ENCODE results near the gene ABHD18.
"Not testable (repeated sequence)": the region's sequence is repeated elsewhere in the genome, so short reads cannot be mapped to it uniquely, and the experiment has no call there.

Gene ABHD18

GRCh38 chr4:128029907-128030306 lies 64.7 kb downstream of the ABHD18 start:
- no peak for TF ChIP-seq CTCF (IDR thresholded peaks at IDR 0.05; ENCODE audit: low read depth, low read length, missing control alignments)
- DNase-seq (ENCODE audit: low read depth): no peak
- H3K4me3 ChIP-seq (ENCODE audit: low read depth, low read length): no peak overlapping the region
- in situ Hi-C loops (cut with HindIII; ENCODE audit: low sequenced_read_pairs): no loop called here

GRCh38 chr4:128031756-128032384 lies 66.7 kb downstream of the ABHD18 start:
- no peak overlapping the region for H3K4me3 ChIP-seq (ENCODE audit: low read depth, low read length)
- DNase-seq (ENCODE audit: low read depth): no peak
- TF ChIP-seq CTCF (IDR thresholded peaks at IDR 0.05; ENCODE audit: low read depth, low read length, missing control alignments): no peak
- in situ Hi-C loops (cut with HindIII; ENCODE audit: low sequenced_read_pairs): no loop called here

DNA sequence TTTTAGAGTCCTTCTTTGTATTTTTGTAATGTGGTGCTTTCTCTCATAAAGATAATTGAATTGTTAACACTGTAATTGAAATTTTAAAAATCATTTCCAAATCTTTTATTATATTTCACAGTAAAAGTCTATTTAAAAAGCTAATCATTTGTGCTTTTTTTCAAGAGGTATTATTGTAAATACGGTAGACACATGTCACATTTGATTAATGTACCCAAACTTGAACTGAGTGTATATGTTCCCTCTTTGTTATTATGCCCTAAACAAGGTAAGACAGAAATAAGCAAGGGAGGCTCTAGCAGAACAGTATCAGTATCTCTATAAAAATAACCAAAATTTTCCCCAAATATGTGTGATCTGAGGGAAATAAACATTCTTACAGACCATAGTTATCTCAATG lies 74.4 kb downstream of the ABHD18 start:
- in situ Hi-C loops (cut with HindIII; ENCODE audit: low sequenced_read_pairs): no loop called here
- DNase-seq (ENCODE audit: low read depth): no peak
- TF ChIP-seq CTCF (IDR thresholded peaks at IDR 0.05; ENCODE audit: low read depth, low read length, missing control alignments): no peak
- no peak overlapping the region for H3K4me3 ChIP-seq (ENCODE audit: low read depth, low read length)

GRCh38 chr4:128047019-128047418 lies 81.8 kb downstream of the ABHD18 start:
- in situ Hi-C loops (cut with HindIII; ENCODE audit: low sequenced_read_pairs); H3K4me3 ChIP-seq (ENCODE audit: low read depth, low read length); DNase-seq (ENCODE audit: low read depth): not testable (repeated sequence)

DNA sequence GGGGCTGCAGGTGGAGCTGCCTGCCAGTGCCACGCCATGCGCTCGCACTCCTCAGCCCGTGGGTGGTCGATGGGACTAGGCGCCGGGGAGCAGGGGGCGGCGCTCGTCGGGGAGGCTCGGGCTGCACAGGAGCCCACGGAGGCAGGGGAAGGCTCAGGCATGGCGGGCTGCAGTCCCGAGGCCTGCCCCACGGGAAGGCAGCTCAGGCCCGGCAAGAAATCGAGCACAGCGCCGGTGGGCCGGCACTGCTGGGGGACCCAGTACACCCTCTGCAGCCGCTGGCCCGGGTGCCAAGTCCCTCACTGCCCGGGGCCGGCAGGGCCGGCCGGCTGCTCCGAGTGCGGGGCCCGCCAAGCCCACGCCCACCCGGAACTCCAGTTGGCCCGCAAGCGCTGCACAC lies 82.3 kb downstream of the ABHD18 start:
- in situ Hi-C loops (cut with HindIII; ENCODE audit: low sequenced_read_pairs); DNase-seq (ENCODE audit: low read depth); H3K4me3 ChIP-seq (ENCODE audit: low read depth, low read length): not testable (repeated sequence)

DNA sequence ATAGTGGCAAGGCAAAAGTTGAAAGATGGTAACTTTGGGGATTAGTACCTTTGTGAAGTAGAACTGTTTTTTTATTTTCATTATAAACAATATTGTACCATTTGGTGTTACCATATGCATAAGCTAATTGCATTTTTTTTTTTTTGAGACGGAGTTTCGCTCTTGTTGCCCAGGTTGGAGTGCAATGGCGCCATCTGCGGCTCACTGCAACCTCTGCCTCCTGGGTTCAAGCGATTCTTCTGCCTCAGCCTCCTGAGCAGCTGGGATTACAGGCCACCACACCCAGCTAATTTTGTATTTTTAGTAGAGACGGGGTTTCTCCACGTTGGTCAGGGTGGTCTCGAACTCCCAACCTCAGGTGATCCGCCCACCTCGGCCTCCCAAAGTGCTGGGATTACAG lies 86.0 kb downstream of the ABHD18 start:
- H3K4me3 ChIP-seq (ENCODE audit: low read depth, low read length); in situ Hi-C loops (cut with HindIII; ENCODE audit: low sequenced_read_pairs); DNase-seq (ENCODE audit: low read depth): not testable (repeated sequence)
- peak; percentile 3 for TF ChIP-seq CTCF (IDR thresholded peaks at IDR 0.05; ENCODE audit: low read depth, low read length, missing control alignments)

DNA sequence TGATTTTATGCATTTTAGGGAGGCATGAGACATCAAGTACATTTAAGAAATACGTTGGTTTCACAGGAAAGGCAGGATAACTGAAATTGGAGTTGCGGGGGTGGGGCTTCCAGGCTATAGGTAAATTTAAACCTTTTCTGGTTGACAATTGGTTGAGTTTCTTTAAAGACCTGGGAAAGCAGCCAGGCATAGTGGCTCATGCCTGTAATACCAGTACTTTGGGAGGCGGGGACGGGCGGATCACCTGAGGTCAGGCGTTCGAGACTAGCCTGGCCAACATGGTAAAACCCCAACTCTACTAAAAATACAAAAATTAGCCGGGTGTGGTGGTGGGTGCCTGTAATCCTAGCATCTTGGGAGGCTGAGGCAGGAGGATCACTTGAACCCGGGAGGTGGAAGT lies 89.7 kb downstream of the ABHD18 start:
- in situ Hi-C loops (cut with HindIII; ENCODE audit: low sequenced_read_pairs): not testable (repeated sequence)

DNA sequence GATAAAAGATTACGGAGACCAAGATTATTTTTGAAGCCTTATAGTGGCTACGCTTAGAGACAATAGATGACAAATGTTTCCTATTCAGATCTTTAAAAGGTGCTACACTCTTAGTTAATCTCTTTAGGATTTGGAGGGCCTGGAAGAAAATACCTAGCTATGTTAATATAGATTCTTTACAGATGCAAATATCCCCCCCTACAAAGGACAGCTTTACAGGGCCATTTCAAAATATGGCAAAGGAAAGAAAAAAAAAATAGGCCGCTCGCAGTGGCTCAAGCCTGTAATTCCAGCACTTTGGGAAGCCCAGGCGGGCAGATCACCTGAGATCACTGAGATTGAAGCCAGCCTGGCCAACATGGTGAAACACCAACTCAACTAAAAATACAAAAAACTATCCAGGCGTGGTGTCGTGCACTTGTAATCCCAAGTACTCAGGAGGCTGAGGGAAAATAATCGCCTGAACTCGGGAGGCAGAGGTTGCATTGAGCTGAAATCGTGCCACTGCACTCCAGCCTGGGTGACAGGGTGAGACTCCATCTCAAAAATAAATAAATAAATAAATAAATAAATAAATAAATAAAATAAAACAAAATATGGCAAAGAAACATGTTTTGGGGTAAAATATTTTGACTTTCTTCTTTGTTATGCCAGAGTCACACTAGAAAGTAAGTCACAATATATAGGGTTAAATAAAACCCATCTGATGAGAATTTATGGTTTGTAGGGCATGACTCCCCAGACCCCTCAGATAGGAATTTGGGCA lies 90.4 kb downstream of the ABHD18 start:
- in situ Hi-C loops (cut with HindIII; ENCODE audit: low sequenced_read_pairs): not testable (repeated sequence)

More for the DNA sequence above, 89.7 kb downstream of the ABHD18 start:
- not testable (repeated sequence) for DNase-seq (ENCODE audit: low read depth); H3K4me3 ChIP-seq (ENCODE audit: low read depth, low read length)

More for the DNA sequence above, 90.4 kb downstream of the ABHD18 start:
- not testable (repeated sequence) for H3K4me3 ChIP-seq (ENCODE audit: low read depth, low read length); DNase-seq (ENCODE audit: low read depth)

Data from astrocyte of the cerebellum (primary cell).